ENCODE results near the gene NDC80. TPM values are rescaled to one million over a fixed set of nuclear protein-coding genes. Genes with fewer than 3 reads are reported as not detected.

Gene NDC80
- total and polyA plus RNA-seq, 8 donors, result 1.7 to 47.6 (median 22.3) TPM

GRCh38 chr18:2625217-2625616 is 53.9 kb downstream of the NDC80 start:
- ATAC-seq, result no peak
- no peaks in the 10 kb centered on the region for H3K27me3 ChIP-seq
- H3K36me3 ChIP-seq, result no peaks in the 10 kb centered on the region
- DNase-seq, result no peak
- intact Hi-C loops (cut with DNase I), result no loop called here
- no peak for TF ChIP-seq CTCF (IDR thresholded peaks at IDR 0.05)
- H3K9me3 ChIP-seq, result no peaks in the 10 kb centered on the region
- H3K27ac ChIP-seq, result no peak overlapping the region
- no peak overlapping the region for H3K4me3 ChIP-seq
- H3K4me1 ChIP-seq, result peaks cover 0 to 5% of the 10 kb centered on the region in 2 donors

- Histone ChIP-seq H3K4me3 (no peak overlapping the region), H3K27ac (peak overlapping the region in 1 of 2 donors; percentile 46), H3K36me3 (no peaks in the 10 kb centered on the region), H3K9me3 (no peaks in the 10 kb centered on the region), H3K4me1 (peaks cover 0 to 5% of the 10 kb centered on the region in 2 donors), H3K27me3 (no peaks in the 10 kb centered on the region)
- TF ChIP-seq CTCF (IDR thresholded peaks at IDR 0.05), result no peak
- no peak for DNase-seq
- peak; percentile 49 for ATAC-seq
- intact Hi-C loops (cut with DNase I), result no loop called here
Measured at GRCh38 chr18:2627821-2628276, 56.5 kb downstream of the NDC80 start.

GRCh38 chr18:2629003-2629402 is 57.6 kb downstream of the NDC80 start:
- intact Hi-C loops (cut with DNase I), result no loop called here
- no peak for TF ChIP-seq CTCF (IDR thresholded peaks at IDR 0.05)
- no peak for DNase-seq
- Histone ChIP-seq H3K4me3 (no peak overlapping the region), H3K9me3 (no peaks in the 10 kb centered on the region), H3K4me1 (peaks cover 0 to 5% of the 10 kb centered on the region in 2 donors), H3K27ac (no peak overlapping the region), H3K27me3 (no peaks in the 10 kb centered on the region), H3K36me3 (no peaks in the 10 kb centered on the region)
- ATAC-seq, result no peak

- intact Hi-C loops (cut with DNase I), result no loop called here
- TF ChIP-seq CTCF (IDR thresholded peaks at IDR 0.05), result no peak
- H3K4me1 ChIP-seq, result peaks cover 0 to 45% of the 10 kb centered on the region in 2 donors
Measured at GRCh38 chr18:2635586-2635985, 64.2 kb downstream of the NDC80 start.

GRCh38 chr18:2636126-2636631 is 64.8 kb downstream of the NDC80 start:
- TF ChIP-seq CTCF (IDR thresholded peaks at IDR 0.05), result no peak
- H3K4me3 ChIP-seq, result no peak overlapping the region
- no peaks in the 10 kb centered on the region for H3K36me3 ChIP-seq
- no peak for DNase-seq
- peaks cover 0 to 51% of the 10 kb centered on the region in 2 donors for H3K4me1 ChIP-seq
- peak; percentile 10 for ATAC-seq
- intact Hi-C loops (cut with DNase I), result no loop called here
- no peaks in the 10 kb centered on the region for H3K9me3 ChIP-seq
- H3K27me3 ChIP-seq, result no peaks in the 10 kb centered on the region
- H3K27ac ChIP-seq, result peak overlapping the region; percentile 77 to 94

More at GRCh38 chr18:2635586-2635985, 64.2 kb downstream of the NDC80 start:
- H3K4me3 ChIP-seq, result no peak overlapping the region
- H3K27me3 ChIP-seq, result no peaks in the 10 kb centered on the region
- H3K9me3 ChIP-seq, result no peaks in the 10 kb centered on the region
- H3K27ac ChIP-seq, result peak overlapping the region in 1 of 2 donors; percentile 94
- H3K36me3 ChIP-seq, result no peaks in the 10 kb centered on the region
- DNase-seq (no peak), ATAC-seq (no peak)
